ENCODE data around the gene SNX9.
"Not testable (repeated sequence)": the region's sequence is repeated elsewhere in the genome, so short reads cannot be mapped to it uniquely, and the experiment has no call there.

The SNX9 gene

DNA sequence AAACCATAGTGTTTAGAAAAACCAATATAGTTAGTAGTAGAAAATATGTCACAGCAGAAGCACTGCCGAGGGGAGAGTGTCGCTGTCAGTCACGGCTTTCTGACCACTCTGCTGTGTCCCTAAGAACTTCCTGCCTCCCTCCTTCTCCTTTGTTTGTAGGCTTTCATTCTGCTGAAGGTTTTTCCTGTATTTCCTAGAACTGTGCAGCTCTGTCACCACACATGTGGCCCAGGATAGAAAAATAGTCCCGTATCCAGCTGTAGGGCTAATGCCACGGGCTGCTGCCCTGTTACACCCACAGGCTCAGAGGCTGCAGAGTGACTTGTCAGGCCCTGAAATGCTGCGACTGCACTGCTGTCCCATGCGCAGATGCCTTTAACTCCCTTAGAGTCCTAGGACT is 106.0 kb downstream of the SNX9 start:
- Histone ChIP-seq H3K27me3 (replicated peaks; ENCODE audit: control insufficient read depth, insufficient read depth, low read length) (no peaks in the 10 kb centered on the region), H3K4me3 (replicated peaks; ENCODE audit: low read depth, low read length) (no peak overlapping the region), H3K36me3 (ENCODE audit: control insufficient read depth, insufficient read depth, low read length) (peaks cover 7% of the 10 kb centered on the region)
- DNase-seq (ENCODE audit: extremely low read depth, insufficient read length): no peak
- TF ChIP-seq, protein P1, sequence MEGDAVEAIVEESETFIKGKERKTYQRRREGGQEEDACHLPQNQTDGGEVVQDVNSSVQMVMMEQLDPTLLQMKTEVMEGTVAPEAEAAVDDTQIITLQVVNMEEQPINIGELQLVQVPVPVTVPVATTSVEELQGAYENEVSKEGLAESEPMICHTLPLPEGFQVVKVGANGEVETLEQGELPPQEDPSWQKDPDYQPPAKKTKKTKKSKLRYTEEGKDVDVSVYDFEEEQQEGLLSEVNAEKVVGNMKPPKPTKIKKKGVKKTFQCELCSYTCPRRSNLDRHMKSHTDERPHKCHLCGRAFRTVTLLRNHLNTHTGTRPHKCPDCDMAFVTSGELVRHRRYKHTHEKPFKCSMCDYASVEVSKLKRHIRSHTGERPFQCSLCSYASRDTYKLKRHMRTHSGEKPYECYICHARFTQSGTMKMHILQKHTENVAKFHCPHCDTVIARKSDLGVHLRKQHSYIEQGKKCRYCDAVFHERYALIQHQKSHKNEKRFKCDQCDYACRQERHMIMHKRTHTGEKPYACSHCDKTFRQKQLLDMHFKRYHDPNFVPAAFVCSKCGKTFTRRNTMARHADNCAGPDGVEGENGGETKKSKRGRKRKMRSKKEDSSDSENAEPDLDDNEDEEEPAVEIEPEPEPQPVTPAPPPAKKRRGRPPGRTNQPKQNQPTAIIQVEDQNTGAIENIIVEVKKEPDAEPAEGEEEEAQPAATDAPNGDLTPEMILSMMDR (IDR thresholded peaks at IDR 0.05; ENCODE audit: insufficient read depth, low read length, poor library complexity, severe bottlenecking): no peak

- peaks cover 7% of the 10 kb centered on the region for H3K36me3 ChIP-seq (ENCODE audit: control insufficient read depth, insufficient read depth, low read length)
- TF ChIP-seq, protein P1 (IDR thresholded peaks at IDR 0.05; ENCODE audit: insufficient read depth, low read length, poor library complexity, severe bottlenecking): no peak
- no peak for DNase-seq (ENCODE audit: extremely low read depth, insufficient read length)
Measured at GRCh38 chr6:157929765-157930319, 106.8 kb downstream of the SNX9 start.

GRCh38 chr6:157935786-157936185 is 112.7 kb downstream of the SNX9 start:
- no peak for DNase-seq (ENCODE audit: extremely low read depth, insufficient read length)
- H3K27me3 ChIP-seq (replicated peaks; ENCODE audit: control insufficient read depth, insufficient read depth, low read length): no peaks in the 10 kb centered on the region
- peaks cover 2% of the 10 kb centered on the region for H3K36me3 ChIP-seq (ENCODE audit: control insufficient read depth, insufficient read depth, low read length)
- H3K4me3 ChIP-seq (replicated peaks; ENCODE audit: low read depth, low read length): no peak overlapping the region
- TF ChIP-seq, protein P1 (IDR thresholded peaks at IDR 0.05; ENCODE audit: insufficient read depth, low read length, poor library complexity, severe bottlenecking): no peak

More at GRCh38 chr6:157929765-157930319, 106.8 kb downstream of the SNX9 start:
- Histone ChIP-seq H3K4me3 (replicated peaks; ENCODE audit: low read depth, low read length) (no peak overlapping the region), H3K27me3 (replicated peaks; ENCODE audit: control insufficient read depth, insufficient read depth, low read length) (no peaks in the 10 kb centered on the region)

DNA sequence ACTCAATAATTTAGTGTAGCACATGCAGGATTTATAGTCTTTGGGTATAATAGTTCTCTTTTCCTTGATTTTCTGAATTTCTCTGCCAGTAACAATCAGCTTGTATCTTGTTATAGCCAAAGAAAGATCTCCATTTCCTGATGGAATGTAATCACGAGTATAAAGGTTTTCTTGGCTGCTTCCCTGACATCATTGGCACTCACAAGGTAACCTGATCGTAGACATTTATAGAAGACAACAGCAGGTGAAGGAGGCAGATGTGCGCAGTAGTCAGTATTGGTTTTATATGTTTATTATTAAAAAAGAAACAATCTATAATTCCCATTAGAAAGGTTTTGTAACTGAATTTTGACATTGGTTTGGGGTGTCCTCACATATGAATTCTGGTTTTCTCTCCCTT is 114.3 kb downstream of the SNX9 start:
- Histone ChIP-seq H3K4me3 (replicated peaks; ENCODE audit: low read depth, low read length) (no peak overlapping the region), H3K36me3 (ENCODE audit: control insufficient read depth, insufficient read depth, low read length) (peaks cover 4% of the 10 kb centered on the region), H3K27me3 (replicated peaks; ENCODE audit: control insufficient read depth, insufficient read depth, low read length) (no peaks in the 10 kb centered on the region)
- TF ChIP-seq, protein P1 (IDR thresholded peaks at IDR 0.05; ENCODE audit: insufficient read depth, low read length, poor library complexity, severe bottlenecking): no peak
- no peak for DNase-seq (ENCODE audit: extremely low read depth, insufficient read length)

GRCh38 chr6:157937916-157938315 is 114.9 kb downstream of the SNX9 start:
- Histone ChIP-seq H3K4me3 (replicated peaks; ENCODE audit: low read depth, low read length) (no peak overlapping the region), H3K36me3 (ENCODE audit: control insufficient read depth, insufficient read depth, low read length) (peaks cover 4% of the 10 kb centered on the region), H3K27me3 (replicated peaks; ENCODE audit: control insufficient read depth, insufficient read depth, low read length) (no peaks in the 10 kb centered on the region)
- DNase-seq (ENCODE audit: extremely low read depth, insufficient read length): no peak
- TF ChIP-seq, protein P1 (IDR thresholded peaks at IDR 0.05; ENCODE audit: insufficient read depth, low read length, poor library complexity, severe bottlenecking): no peak

DNA sequence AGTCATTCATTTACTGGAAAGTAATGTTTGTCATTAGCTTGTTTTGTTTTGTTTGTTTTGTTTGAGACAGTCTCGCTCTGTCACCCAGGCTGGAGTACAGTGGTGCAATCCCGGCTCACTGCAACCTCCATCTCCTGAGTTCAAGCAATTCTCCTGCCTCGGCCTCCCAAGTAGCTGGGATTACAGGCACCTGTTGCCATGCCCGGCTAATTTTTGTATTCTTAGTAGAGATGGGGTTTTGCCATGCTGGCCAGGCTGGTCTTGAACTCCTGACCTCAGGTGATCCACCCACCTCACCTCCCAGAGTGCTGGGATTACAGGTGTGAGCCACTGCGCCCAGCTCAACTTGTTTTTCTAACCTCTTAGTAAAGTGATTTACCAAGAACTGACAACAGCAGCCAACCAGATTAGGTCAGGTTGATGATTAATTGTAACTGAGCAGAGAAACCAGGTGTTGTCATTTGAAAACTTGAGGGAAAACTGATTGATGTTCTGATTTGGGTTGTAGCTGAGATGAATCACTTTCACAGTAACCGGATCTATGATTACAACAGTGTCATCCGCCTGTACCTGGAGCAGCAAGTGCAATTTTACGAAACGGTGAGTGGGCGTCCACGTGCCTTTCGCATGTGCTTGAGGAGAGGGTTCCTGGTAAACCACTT is 117.5 kb downstream of the SNX9 start:
- H3K27me3 ChIP-seq (replicated peaks; ENCODE audit: control insufficient read depth, insufficient read depth, low read length); H3K4me3 ChIP-seq (replicated peaks; ENCODE audit: low read depth, low read length); H3K36me3 ChIP-seq (ENCODE audit: control insufficient read depth, insufficient read depth, low read length); DNase-seq (ENCODE audit: extremely low read depth, insufficient read length): not testable (repeated sequence)
